Stimulated activated naive CD8-positive, alpha-beta T cell treated with anti-CD3 and anti-CD28 coated beads, Interleukin-15, amount 100 ng/mL, for 72 hours (primary cell): ENCODE results near the gene ODF4.
"Not testable (repeated sequence)": the region's sequence is repeated elsewhere in the genome, so short reads cannot be mapped to it uniquely, and the experiment has no call there.

Source experiments
- ATAC-seq: fragments of 150-1000 bp; cut with Tn5 transposase; 2 replicates; pipeline ENCODE4 v1.10.0; 2021; ENCODE audit warnings: mild to moderate bottlenecking, moderate library complexity
- DNase-seq, 2 donors: peaks; one replicate each; pipeline ENCODE4 v3.0.0; 2021 to 2022
- H3K27ac Mint-ChIP-seq, 2 donors: one replicate each; pipeline ENCODE4 v1.8.0; 2022; ENCODE audit warnings: mild to moderate bottlenecking in 2 of 2, mixed read lengths in 2 of 2, moderate library complexity in 2 of 2
- H3K27me3 Mint-ChIP-seq: one replicate; pipeline ENCODE4 v1.8.0; 2022; ENCODE audit warnings: mixed read lengths
- H3K4me1 Mint-ChIP-seq: one replicate; pipeline ENCODE4 v1.8.0; 2022; ENCODE audit warnings: mild to moderate bottlenecking, mixed read lengths
- H3K4me3 Mint-ChIP-seq, 2 donors: one replicate each; pipeline ENCODE4 v1.8.0; 2022; ENCODE audit warnings: mild to moderate bottlenecking in 2 of 2, mixed read lengths in 2 of 2, moderate library complexity in 1 of 2
- H3K9me3 Mint-ChIP-seq, 2 donors: one replicate each; pipeline ENCODE4 v1.8.0; 2022; ENCODE audit warnings: mixed read lengths in 2 of 2

ODF4 gene

GRCh38 chr17:8392674-8393469 is 53.2 kb downstream of the ODF4 start:
- Mint-ChIP-seq H3K4me1 (peaks cover 13% of the 10 kb centered on the region), H3K27ac (peak overlapping the region; percentile 94 to 98), H3K4me3 (peak overlapping the region in 1 of 2 donors; percentile 55), H3K9me3 (peaks cover 0 to 8% of the 10 kb centered on the region in 2 donors), H3K27me3 (peaks cover 7% of the 10 kb centered on the region)
- ATAC-seq, result peak; percentile 17
- DNase-seq, result no peak

- Mint-ChIP-seq H3K4me3 (peak overlapping the region; percentile 30 to 55), H3K4me1 (peaks cover 13% of the 10 kb centered on the region), H3K27ac (peak overlapping the region; percentile 94 to 98), H3K27me3 (peaks cover 14% of the 10 kb centered on the region), H3K9me3 (peaks cover 0 to 8% of the 10 kb centered on the region in 2 donors)
- ATAC-seq, result peak; percentile 97
- peak in 1 of 2 donors; percentile 43 for DNase-seq
Measured at GRCh38 chr17:8393470-8394231, 54.0 kb downstream of the ODF4 start.

- peaks cover 13% of the 10 kb centered on the region for H3K4me1 Mint-ChIP-seq
- not testable (repeated sequence) for DNase-seq, H3K9me3 Mint-ChIP-seq, H3K4me3 Mint-ChIP-seq, ATAC-seq, H3K27ac Mint-ChIP-seq
- H3K27me3 Mint-ChIP-seq, result peaks cover 15% of the 10 kb centered on the region
Measured at GRCh38 chr17:8394497-8394896, 54.9 kb downstream of the ODF4 start.
